Measurements from ENCODE around the gene INSYN1.

- no peak for TF ChIP-seq HOXA7 (CRISPR knock-in tag; IDR thresholded peaks at IDR 0.05)
- no peak for TF ChIP-seq KLF6 (CRISPR knock-in tag; IDR thresholded peaks at IDR 0.05)
- TF ChIP-seq RXRA (CRISPR knock-in tag; IDR thresholded peaks at IDR 0.05) = no peak
- TF ChIP-seq POLR2AphosphoS5 (IDR thresholded peaks at IDR 0.05; ENCODE audit: low read depth, low read length) = no peak
- no peak for TF ChIP-seq JUNB (CRISPR knock-in tag; IDR thresholded peaks at IDR 0.05; ENCODE audit: borderline replicate concordance)
- no peak for TF ChIP-seq POLR2A (IDR thresholded peaks at IDR 0.05; ENCODE audit: insufficient read depth in 1 of 2, low read depth in 2 of 2, low read length in 2 of 2)
- TF ChIP-seq SNAPC2 (CRISPR knock-in tag; IDR thresholded peaks at IDR 0.05) = no peak
- TF ChIP-seq CEBPB (IDR thresholded peaks at IDR 0.05; ENCODE audit: borderline replicate concordance, low read depth, low read length) = no peak
- no peak for TF ChIP-seq BRF2 (CRISPR knock-in tag; IDR thresholded peaks at IDR 0.05)
- TF ChIP-seq, protein P1, sequence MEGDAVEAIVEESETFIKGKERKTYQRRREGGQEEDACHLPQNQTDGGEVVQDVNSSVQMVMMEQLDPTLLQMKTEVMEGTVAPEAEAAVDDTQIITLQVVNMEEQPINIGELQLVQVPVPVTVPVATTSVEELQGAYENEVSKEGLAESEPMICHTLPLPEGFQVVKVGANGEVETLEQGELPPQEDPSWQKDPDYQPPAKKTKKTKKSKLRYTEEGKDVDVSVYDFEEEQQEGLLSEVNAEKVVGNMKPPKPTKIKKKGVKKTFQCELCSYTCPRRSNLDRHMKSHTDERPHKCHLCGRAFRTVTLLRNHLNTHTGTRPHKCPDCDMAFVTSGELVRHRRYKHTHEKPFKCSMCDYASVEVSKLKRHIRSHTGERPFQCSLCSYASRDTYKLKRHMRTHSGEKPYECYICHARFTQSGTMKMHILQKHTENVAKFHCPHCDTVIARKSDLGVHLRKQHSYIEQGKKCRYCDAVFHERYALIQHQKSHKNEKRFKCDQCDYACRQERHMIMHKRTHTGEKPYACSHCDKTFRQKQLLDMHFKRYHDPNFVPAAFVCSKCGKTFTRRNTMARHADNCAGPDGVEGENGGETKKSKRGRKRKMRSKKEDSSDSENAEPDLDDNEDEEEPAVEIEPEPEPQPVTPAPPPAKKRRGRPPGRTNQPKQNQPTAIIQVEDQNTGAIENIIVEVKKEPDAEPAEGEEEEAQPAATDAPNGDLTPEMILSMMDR (CRISPR knock-in tag; IDR thresholded peaks at IDR 0.05) = no peak
- no peak for TF ChIP-seq HOXA5 (CRISPR knock-in tag; IDR thresholded peaks at IDR 0.05)
These were observed 47.7 kb upstream of the INSYN1 start for GRCh38 chr15:73800662-73801345.

Data from HepG2 (cell line).